Measurements from ENCODE around the gene RIC3. TPM values are rescaled to one million over a fixed set of nuclear protein-coding genes. Genes with fewer than 3 reads are reported as not detected.

The RIC3 gene
- total RNA-seq, 1 experiment from 2014 or later, result not detected

DNA sequence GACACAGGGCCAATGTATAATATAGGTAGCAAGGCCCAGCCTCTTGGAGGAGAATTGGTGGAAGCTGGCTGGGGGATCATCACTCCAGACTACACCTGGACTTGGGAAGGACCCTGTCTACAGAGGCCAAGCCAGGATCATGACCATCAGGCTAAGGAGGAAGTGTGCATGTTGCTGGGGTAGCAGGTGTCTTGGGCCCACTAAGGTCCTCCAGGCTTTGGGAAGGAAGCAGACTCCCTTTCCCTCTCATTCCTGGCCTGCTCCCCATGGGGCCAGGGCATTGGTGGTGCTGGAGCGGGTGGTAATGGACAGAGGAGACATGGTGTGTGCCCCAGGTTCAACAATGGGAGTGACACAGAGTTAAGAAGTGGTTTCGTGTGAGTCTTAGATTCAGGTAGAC lies 103.8 kb downstream of the RIC3 start:
- H3K4me3 ChIP-seq, result no peak overlapping the region
- H3K9me3 ChIP-seq (replicated peaks), result no peaks in the 10 kb centered on the region
- H3K27ac ChIP-seq, result no peak overlapping the region
- no peaks in the 10 kb centered on the region for H3K27me3 ChIP-seq
- peaks cover 22% of the 10 kb centered on the region for H3K4me1 ChIP-seq
- H3K36me3 ChIP-seq, result no peaks in the 10 kb centered on the region
- DNase-seq, result no peak

DNA sequence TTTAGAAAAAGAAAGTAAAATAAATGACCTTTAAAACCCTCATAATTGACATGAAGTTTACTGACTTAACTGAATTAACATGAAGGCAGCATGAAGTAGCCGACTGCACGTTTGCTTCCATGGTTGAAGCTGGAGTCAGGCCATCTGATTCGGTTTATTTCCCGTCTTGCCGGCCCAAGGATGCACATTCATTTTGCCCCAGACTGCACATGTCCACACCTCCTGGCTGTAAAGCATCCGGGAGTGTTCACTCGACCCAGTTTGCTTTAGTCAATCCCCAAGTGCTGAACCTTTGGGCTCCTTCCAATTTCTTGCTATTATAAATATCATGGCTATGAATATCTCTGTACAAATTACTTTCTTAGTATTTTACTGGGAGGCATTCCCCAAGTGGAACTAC lies 105.5 kb downstream of the RIC3 start:
- no peak overlapping the region for H3K4me3 ChIP-seq
- H3K9me3 ChIP-seq (replicated peaks), result no peaks in the 10 kb centered on the region
- no peak overlapping the region for H3K27ac ChIP-seq
- H3K4me1 ChIP-seq, result peaks cover 8% of the 10 kb centered on the region
- H3K27me3 ChIP-seq, result no peaks in the 10 kb centered on the region; the same call in 1 of the 2 replicates
- H3K36me3 ChIP-seq, result no peaks in the 10 kb centered on the region
- no peak for DNase-seq

DNA sequence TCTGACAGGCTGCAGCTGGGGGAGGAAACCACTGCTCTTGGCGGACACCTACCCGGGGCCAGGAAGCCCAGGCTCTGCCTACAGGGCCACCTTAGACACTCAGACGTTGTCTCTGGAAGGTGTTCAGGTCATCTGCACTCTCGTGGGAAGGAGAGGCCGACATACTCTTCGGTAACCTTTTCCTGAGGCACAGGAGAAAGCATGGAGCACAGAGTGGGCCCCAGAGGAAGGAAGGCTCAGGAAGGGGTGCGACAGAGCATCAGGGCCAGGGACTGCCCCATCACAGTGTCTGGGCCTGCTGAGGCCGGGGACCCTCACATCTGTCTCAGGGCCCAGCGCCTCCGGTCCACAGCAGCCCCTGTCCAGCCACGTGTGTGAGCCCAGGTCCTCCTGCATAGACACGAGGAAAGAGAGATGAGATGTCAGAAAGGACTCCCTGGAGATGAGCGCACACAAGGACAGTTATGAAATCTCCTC lies 106.0 kb downstream of the RIC3 start:
- no peaks in the 10 kb centered on the region for H3K36me3 ChIP-seq
- no peak overlapping the region for H3K27ac ChIP-seq
- H3K27me3 ChIP-seq, result no peaks in the 10 kb centered on the region; the same call in 1 of the 2 replicates
- no peak for DNase-seq
- peaks cover 3% of the 10 kb centered on the region for H3K4me1 ChIP-seq
- H3K9me3 ChIP-seq (replicated peaks), result no peaks in the 10 kb centered on the region
- no peak overlapping the region for H3K4me3 ChIP-seq

DNA sequence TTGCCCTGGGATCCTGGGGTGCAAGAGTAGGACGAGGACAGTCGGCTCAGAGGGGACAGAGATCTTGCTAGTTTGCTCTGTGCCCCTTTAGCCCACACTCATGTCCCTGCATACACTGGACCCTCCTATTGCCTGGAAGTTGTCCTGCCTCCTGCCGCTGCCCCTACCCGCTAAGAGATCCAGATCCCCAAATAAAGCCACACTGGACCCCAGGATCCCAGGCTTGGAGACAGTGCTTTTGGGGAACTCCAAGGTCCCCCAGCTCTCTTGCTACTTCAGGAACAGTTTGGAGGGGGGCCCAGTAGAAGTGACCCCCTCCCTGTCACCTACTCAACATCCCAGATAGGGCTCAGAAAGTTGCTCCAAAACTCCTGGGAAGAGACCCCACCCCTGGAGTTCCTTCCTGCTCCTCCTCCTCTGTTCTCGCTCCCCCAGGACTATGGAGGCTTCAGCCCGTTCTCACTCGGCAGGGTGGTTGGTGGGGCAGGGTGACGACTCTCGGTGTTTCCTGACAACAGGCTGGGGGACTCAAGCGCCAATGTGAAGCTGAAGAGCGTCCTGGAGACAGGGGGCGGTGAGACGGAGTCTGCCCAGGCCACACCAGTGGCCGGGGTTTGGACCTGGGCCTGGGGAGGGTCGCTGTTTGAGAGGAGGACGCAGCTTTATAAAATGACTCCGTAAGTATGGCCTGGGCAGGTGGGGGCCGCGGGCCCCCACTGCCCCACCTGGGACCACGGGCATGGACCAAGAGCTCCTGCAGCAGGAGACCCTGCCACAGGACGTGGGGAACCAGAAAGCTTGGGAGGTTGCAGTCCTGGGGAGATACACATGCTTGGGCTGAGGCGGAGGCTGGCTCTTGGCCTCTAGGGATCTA lies 107.0 kb downstream of the RIC3 start:
- no peaks in the 10 kb centered on the region; the same call in 1 of the 2 replicates for H3K27me3 ChIP-seq
- H3K9me3 ChIP-seq (replicated peaks), result no peaks in the 10 kb centered on the region
- no peaks in the 10 kb centered on the region for H3K36me3 ChIP-seq
- no peak overlapping the region for H3K27ac ChIP-seq
- no peak overlapping the region for H3K4me3 ChIP-seq
- DNase-seq, result no peak
- no peaks in the 10 kb centered on the region for H3K4me1 ChIP-seq

DNA sequence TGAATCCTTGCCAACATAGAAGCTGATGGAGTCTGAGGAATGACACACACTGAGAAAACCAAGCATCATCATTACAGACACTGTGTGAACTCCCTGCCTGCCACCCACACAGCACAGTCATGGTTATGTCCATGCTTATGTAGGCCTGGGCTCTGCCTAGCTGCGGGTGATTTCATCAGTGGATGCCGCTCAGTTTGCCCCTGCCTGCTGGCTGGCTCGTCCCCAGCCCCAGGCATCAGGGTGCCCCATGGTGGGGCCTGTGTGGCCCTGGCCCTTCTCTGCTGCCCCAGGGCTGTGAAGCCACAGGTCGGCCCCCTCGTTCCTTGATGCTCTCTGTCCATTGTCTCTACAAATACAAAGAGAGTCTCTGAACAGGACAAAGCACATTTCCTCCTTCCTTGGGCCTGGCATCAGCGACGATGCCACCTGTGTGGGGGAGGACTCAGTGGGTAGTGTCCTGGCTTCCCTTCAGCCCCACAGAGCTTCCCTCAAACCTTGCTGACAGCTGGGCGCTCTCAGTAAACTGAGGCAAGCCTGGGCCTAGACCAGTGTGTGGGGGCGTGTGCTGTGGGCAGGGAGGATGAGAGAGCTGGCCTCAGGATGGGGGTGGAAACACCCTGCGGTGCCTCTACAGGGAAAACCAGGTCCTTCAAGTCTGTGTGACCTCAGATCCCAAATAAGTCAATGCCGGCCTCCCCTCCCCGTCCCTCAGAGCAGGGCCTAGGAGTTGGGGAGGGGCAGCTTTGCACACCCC lies 107.8 kb downstream of the RIC3 start:
- no peaks in the 10 kb centered on the region for H3K36me3 ChIP-seq
- no peaks in the 10 kb centered on the region for H3K4me1 ChIP-seq
- no peaks in the 10 kb centered on the region for H3K9me3 ChIP-seq (replicated peaks)
- DNase-seq, result no peak
- H3K27me3 ChIP-seq, result no peaks in the 10 kb centered on the region; the same call in 1 of the 2 replicates
- no peak overlapping the region for H3K27ac ChIP-seq
- H3K4me3 ChIP-seq, result no peak overlapping the region

DNA sequence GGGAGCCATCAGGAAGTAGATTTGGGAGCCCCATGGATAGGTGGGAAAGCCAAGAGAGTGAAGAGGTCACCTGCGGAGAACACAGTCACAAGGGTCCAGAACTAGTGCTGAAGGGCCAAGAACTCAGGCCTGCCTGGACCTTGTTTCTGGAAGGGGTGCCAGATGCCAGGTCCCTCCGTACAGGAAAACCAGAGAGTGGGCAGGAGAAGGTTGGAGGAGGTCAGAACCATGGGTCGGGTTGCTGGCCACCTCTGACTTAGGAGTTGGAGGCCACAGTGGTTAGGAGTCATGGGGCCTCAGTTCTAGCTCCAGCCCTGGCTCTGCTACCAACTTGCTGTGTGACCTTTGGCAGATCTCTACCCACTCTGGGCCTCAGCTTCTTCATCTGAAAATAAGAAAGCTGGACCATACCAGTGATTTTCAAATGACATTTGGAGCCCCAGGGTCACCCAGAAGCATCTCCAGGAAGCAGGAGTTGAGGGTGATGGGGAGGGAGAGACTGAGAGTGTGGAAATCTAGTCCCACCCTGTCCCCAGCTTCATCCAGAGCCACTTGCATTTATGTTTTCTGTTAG lies 108.6 kb downstream of the RIC3 start:
- DNase-seq, result no peak
- Histone ChIP-seq H3K27ac (no peak overlapping the region), H3K9me3 (replicated peaks) (no peaks in the 10 kb centered on the region), H3K4me1 (no peaks in the 10 kb centered on the region), H3K27me3 (no peaks in the 10 kb centered on the region; the same call in 1 of the 2 replicates), H3K4me3 (no peak overlapping the region), H3K36me3 (no peaks in the 10 kb centered on the region)

DNA sequence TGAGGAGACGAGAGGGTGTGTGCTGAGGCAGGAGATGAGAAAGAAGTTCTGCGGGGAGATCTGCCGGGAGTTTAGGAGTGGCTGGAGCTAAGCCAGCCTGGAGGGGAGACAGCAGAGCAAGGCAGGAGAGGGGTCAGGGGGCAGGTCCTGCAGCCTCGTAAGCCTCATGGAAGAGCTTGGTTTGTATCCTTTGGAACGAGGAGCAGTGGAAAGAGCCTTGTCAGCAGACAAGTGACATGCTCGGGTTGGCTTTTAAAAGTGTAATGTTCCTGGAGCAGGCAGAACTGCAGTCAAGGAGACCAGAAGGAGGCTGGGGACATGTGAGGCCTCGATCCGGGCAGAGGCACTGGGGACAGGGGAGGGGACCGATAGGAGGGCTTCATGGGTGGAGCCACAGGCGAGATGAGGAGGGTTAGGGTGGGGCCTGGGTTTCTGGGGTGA lies 109.2 kb downstream of the RIC3 start:
- no peaks in the 10 kb centered on the region for H3K9me3 ChIP-seq (replicated peaks)
- H3K4me3 ChIP-seq, result no peak overlapping the region
- no peaks in the 10 kb centered on the region; the same call in 1 of the 2 replicates for H3K27me3 ChIP-seq
- H3K36me3 ChIP-seq, result no peaks in the 10 kb centered on the region
- H3K4me1 ChIP-seq, result no peaks in the 10 kb centered on the region
- H3K27ac ChIP-seq, result no peak overlapping the region
- no peak for DNase-seq

DNA sequence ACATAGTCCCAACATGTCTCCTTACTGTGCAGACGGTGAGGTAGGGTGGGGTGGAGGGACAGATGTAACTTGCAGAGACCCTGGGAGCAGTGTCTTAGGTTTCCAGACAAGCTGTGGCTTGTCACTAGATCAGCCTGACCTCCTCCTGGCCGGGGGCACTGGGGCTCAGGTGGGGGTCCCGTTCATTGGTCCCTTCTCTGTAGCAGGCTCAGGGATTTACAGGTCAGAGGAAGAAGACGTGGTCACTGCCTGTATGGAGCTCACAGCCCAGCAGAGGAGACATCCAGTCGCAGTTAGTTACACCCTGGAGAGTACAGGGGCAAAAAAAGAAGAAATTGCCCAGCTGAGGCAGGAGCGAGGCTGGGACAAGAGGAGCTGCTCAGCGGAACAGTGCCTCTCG lies 109.8 kb downstream of the RIC3 start:
- no peak for DNase-seq
- no peak overlapping the region for H3K4me3 ChIP-seq
- no peak overlapping the region for H3K27ac ChIP-seq
- no peaks in the 10 kb centered on the region; the same call in 1 of the 2 replicates for H3K27me3 ChIP-seq
- H3K36me3 ChIP-seq, result no peaks in the 10 kb centered on the region
- no peaks in the 10 kb centered on the region for H3K9me3 ChIP-seq (replicated peaks)
- no peaks in the 10 kb centered on the region for H3K4me1 ChIP-seq

DNA sequence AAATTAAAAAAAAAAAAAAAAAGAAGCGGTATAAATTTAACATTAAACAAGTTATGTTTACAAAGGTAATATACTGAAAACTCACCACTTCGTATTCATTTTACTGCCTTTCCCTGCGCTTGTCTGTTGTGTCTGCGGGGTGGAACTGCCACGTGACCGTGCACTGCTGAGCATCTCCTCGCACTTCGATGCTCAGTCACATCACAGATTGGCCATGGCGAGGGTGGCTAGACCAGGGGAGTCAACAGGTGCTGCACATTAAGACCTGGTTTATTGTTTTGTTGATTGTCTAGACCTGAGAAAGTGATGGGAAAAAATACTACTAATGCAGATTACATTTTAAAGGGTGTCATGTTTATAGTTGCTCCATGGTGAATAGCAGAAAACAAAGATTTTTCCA lies 110.6 kb downstream of the RIC3 start:
- Histone ChIP-seq H3K27ac (no peak overlapping the region), H3K36me3 (no peaks in the 10 kb centered on the region), H3K9me3 (replicated peaks) (no peaks in the 10 kb centered on the region), H3K4me1 (no peaks in the 10 kb centered on the region), H3K4me3 (no peak overlapping the region), H3K27me3 (no peaks in the 10 kb centered on the region; the same call in 1 of the 2 replicates)
- DNase-seq, result no peak

DNA sequence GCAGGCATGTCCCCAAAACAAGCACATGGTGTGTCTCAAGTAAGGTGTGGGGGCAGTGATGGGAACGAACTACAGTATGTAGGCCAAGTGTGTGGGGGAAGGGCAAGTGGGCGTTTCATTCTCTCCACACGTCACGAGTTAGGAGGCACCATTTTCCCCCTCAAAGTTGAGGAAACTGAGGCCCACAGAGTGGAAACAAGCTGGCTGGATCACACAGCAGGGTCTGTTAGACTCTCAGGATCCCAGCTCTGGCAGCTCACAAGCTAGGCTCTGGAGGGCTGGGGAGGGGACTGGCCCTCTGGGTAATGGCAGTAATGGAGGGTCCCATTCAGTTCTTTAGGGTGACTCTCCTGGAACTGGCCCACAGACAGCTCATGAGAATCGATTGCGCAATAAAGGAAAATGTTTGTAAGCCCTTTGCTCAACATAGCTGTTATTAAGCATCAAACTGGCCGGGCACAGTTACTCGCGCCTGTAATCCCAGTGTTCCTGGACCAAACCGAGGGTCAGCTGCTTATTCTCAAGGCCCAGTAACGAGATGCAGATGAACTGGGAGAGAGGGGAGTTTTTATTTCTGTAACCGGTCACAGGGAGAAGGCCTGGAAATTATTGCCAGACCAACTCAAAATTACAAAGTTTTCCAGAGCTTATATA lies 111.9 kb downstream of the RIC3 start:
- H3K36me3 ChIP-seq, result no peaks in the 10 kb centered on the region
- H3K27ac ChIP-seq, result no peak overlapping the region
- no peaks in the 10 kb centered on the region for H3K9me3 ChIP-seq (replicated peaks)
- no peak overlapping the region for H3K4me3 ChIP-seq
- DNase-seq, result no peak
- no peaks in the 10 kb centered on the region; the same call in 1 of the 2 replicates for H3K27me3 ChIP-seq
- no peaks in the 10 kb centered on the region for H3K4me1 ChIP-seq

Other genes with a start within 250 kb of the RIC3 start
- not detected in 2 replicates for gene OR10A6, start 237.8 kb downstream of the RIC3 start, total RNA-seq (2014; rRNA removed; shearing (Covaris generic))
- gene OR10A3, start 227.3 kb downstream of the RIC3 start, total RNA-seq (2014; rRNA removed; shearing (Covaris generic)), result not detected in 2 replicates
- not detected in 2 replicates for gene NLRP10, start 203.6 kb downstream of the RIC3 start, total RNA-seq (2014; rRNA removed; shearing (Covaris generic))
- 358 and 370 TPM in 2 replicates for gene EIF3F, start 181.7 kb downstream of the RIC3 start, total RNA-seq (2014; rRNA removed; shearing (Covaris generic))
- gene TUB, start 87.8 kb downstream of the RIC3 start, total RNA-seq (2014; rRNA removed; shearing (Covaris generic)), result 18.3 and 18.9 TPM in 2 replicates
- 0.20 and 0.24 TPM in 2 replicates for gene LMO1, start 94.9 kb upstream of the RIC3 start, total RNA-seq (2014; rRNA removed; shearing (Covaris generic))

All from SJCRH30 (cell line).